IPS-NIHi7 (cell line): ENCODE data around the gene EGFL7.

Experiments
- DNase-seq: peaks from one replicate; pipeline ENCODE4 v3.0.0; 2012; ENCODE audit warnings: mixed read lengths; ENCODE audit errors: extremely low spot score

Gene EGFL7

GRCh38 chr9:136685790-136686533 lies 23.2 kb downstream of the EGFL7 start:
- no peak for DNase-seq

- DNase-seq: no peak
Observed at GRCh38 chr9:136686534-136686793, 23.7 kb downstream of the EGFL7 start.

GRCh38 chr9:136686794-136687711 lies 24.3 kb downstream of the EGFL7 start, which contains the start of gene AGPAT2:
AGPAT2 (minus strand) TSS chr9:136687457; CDS start chr9:136687357, 100 bp downstream.
- DNase-seq: peak; percentile 77

- DNase-seq: no peak
Observed at GRCh38 chr9:136687721-136688223, 25.1 kb downstream of the EGFL7 start.

GRCh38 chr9:136688274-136689107 lies 25.8 kb downstream of the EGFL7 start:
- DNase-seq: no peak

- DNase-seq: no peak
Observed at GRCh38 chr9:136689108-136689460, 26.4 kb downstream of the EGFL7 start.

GRCh38 chr9:136690104-136690805 lies 27.5 kb downstream of the EGFL7 start:
- DNase-seq: no peak

DNA sequence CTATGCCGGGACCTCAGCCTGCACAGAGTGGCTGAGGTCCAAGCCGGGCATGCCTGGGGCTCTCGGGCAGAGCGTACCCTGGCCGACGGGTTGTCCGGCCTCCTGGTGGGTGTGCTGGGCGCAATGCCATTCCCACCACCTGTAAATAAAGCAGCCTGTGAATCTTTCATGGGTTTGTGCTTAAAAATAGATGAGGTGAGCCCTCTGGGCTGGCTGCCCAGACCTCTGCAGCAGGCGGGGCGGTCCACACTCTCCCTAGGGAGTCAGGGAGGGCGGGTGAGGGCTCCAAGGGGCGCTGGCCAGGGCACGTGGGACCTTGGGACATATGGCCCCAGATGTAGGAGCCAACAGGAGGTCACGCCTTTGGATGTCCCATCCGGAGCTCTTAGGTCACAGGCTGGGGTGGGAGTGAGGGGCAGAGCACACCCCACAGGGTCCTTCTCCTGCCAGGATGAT lies 28.1 kb downstream of the EGFL7 start:
- no peak for DNase-seq

DNA sequence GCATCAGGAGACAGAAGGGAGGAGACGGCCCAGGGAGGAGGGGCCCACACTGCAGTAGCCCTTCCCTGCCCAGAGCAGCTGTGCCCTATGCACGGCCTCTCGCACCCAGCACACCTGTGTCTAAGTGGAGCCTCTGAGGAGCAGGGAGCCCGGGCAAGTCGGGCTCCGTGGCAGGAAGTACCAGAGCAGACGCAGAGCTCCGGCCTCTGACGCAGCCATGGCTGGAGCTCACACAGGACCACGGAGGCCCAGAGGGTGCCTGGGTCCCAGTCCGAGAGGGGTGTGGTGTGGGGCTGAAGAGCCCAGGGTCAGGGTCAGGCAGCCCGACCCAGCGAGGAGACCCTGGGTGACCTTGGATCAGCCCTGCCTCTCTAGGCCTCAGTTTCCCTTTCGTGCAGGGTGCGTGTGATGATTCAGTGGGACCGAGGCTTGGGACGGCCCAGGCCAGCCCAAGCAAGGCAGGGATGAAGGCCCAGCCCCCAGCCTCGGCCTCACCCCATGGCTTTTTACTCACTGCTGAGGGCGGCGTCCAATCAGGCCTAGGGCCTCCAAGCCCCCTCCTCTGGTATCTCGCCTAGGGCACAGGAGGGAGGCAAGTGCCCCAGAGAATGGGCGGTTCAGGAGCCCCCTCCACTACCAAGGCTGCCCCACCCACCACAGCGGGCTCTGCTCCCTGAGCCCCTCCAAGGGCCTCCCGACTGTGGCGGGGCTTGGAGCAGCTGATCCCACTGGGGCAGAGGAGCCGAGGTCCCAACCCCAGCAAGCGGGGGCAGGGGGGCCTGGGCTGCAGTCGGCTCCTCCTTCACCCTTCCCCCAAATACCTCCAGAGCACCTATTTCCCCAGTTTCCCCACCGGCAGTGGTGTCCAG lies 28.8 kb downstream of the EGFL7 start:
- DNase-seq: no peak

DNA sequence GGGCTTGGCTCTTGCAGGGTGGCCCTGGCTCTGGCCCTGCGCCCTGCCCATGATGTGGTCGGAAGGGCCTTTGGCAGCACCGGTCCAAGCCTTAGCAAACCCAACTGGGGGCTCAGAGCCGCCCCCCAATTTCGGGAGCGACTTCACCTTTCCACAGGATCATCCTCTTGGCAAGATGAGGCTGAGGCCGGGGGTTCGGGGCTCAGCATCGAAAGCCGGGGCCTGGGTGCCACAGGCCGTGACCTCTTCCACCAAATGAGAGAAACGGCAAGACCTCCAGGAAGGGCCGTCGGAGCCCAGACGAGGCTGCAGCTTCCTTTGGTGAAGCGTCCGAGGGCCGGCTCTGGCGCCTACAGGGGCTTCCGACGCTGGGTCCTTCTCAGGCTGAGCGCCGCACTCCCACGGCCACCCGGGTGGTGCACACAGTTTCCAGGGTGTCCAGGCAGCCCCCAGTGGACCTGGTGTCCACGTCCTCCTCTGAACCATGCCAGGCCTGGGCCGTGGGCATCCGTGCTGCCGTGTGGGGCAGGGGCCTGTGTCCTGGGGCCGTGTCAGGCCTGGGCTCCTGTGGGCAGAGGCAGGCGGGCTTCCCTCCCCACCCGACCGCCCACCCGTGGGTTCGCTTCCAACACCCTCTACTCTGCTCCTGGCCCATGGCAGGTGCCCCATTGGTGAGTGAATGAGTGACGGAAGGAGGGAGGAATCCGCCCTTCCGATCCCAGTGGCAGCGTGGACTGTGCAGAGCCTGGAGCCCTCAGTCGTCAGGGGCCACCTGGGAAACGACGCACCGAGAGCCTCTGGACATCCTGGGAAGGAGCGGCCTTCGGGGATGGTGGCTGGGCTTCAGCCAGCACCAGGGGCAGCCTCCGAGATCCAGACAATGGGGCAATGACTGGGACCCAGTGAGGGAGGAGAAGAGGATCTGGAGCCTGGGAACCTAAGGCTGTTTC lies 29.7 kb downstream of the EGFL7 start:
- DNase-seq: no peak

DNA sequence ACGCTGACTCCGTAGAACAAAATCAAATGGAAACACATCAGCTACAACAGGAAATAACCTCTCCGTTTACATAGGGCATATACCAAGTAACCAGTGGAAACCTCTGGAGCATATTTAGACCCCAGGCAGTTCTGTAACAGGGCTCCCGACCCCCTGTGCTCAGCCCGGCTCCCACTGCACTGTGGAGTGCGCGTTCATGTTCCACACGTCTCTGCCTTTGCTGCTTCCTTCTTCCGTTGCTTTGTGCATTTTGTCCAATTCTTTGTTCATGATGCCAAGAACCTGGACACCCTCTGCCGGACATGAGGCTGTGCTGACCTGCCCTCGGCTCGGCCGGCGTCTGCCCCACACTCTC lies 30.4 kb downstream of the EGFL7 start:
- DNase-seq: no peak

DNA sequence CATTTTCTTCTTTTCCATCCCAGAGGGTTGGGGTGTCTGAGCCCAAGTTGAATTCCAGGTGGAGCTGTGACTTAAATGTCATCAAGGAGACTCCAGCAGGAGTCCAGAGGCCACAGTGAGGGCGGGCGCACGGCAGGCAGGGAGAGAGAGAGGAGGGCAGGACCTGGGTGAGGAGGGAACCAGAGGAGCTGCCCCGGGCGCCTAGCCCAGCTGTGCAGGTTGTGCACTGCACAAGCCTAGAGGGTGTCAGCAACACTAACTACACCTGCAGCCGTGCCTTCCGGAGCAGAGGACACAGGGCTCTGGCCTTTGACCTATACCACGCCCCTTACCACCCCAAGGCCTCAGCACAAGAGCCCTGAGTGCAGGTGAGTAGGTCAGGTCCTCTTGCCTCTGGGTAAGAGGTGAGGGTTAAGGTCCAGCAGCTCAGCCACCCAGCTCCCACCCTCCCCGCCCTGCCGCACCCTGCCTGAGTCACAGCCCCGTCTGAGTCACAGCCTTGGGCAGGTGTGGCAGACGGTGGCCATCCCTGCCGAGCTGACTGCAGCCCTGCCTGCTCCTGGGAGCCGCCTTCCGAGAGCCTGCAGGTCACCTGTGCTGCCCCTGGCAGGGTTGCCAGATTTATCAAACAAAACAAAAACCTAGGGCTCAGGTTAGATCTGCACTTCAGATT lies 30.9 kb downstream of the EGFL7 start:
- DNase-seq: peak; percentile 49

DNA sequence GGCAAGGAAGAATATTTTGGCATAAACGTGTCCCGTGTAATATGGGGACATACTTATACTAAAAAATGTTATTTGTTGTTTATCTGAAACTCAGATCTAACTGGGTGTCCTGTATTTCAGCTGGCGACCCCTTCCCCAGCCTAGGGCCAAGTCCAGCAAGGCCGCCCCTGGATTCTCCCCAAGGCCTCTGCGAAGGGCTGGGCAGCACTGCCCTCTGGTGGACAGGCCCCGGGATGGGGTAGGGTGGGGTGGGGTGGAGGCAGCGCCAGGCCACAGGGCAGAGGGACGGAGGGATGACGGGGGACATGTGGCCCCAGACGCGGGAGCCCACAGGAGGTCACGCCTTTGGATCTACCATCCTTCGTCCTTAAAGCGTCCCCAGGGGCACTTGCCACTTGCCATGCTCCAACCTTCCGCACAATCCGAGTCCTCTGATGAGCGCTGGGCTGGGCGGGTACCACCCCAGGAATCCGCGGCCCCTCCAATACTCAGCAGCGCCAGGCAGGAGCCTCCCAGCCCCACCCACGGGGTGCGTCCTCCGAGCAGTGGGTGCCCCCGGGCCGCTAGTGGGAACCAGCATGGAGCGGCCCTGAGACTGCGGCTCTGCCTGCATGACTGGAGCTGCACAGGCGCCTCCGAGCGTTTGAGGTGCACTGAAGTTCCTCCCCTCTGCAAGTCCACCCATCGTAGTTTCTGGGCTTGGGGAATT lies 31.6 kb downstream of the EGFL7 start:
- DNase-seq: peak; percentile 95

- DNase-seq: no peak
Observed at GRCh38 chr9:136694872-136695247, 32.1 kb downstream of the EGFL7 start.

GRCh38 chr9:136695435-136695895 lies 32.7 kb downstream of the EGFL7 start:
- DNase-seq: no peak

DNA sequence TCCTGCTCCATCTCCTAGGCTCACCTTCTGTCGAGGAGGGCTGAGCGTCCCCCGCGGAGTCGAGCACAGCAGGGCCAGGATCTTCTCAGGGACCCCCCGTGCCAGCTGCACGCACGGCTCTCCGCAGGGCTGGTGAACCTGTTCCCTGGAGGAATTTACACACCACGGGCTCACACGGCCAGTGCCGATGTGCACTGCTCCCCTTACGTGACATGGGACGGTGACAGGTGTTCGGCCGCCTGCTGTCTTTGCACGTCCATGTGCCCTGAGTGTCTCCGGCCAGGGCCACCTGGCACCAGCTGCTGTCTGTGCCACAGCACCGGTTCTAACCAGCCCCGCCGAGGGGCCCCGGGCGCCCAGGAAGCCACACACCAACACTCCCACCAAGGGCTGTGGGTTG lies 33.2 kb downstream of the EGFL7 start:
- no peak for DNase-seq

GRCh38 chr9:136696502-136696901 lies 33.8 kb downstream of the EGFL7 start:
- DNase-seq: no peak
